HG03575 (cell line): Measurements from ENCODE around the gene ROCK1.
"Not testable (repeated sequence)": the region's sequence is repeated elsewhere in the genome, so short reads cannot be mapped to it uniquely, and the experiment has no call there.

Experiments
- ATAC-seq: cut with Tn5 transposase; IDR thresholded peaks from one replicate; pipeline ENCODE4 v1.9.1; 2021; ENCODE audit not compliant: unreplicated experiment, insufficient number of reproducible peaks, low FRiP score; ENCODE audit errors: extremely low read depth

ROCK1 gene

DNA sequence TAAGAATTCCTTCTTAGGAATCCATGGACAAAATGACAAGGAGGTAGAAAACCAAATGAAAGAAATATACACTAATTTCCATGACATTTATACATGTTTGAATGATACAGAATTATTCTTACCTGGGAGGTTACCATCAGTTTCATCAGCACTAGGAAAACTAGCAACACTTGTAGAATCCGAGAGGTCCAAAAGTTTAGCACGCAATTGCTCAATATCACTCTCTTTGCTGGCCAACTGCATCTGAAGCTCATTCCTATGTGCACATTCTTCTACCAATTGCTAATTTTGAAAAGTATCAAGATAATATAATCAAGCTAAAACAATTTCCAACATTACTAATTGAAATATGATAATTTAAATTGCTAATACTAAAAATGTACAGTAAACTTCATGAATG is 144.8 kb downstream of the ROCK1 start:
- no peak for ATAC-seq

DNA sequence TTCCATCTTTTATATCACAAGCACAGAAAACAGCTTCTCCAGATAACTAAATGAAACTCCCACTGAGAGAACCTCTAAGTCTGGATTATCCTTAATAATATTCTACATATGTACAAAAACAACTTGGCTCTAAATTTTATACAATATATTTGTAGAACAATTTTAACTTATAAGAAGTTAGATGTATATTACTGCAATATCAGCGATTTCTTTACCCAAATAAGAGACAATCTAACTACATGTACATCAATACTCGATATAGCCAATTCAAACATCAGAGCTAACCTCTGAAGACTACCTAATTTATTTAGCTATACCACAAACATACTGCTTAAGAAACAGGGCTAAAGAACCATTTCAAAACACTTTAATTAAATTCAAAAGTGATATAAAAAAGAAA is 148.6 kb downstream of the ROCK1 start:
- ATAC-seq, result no peak

DNA sequence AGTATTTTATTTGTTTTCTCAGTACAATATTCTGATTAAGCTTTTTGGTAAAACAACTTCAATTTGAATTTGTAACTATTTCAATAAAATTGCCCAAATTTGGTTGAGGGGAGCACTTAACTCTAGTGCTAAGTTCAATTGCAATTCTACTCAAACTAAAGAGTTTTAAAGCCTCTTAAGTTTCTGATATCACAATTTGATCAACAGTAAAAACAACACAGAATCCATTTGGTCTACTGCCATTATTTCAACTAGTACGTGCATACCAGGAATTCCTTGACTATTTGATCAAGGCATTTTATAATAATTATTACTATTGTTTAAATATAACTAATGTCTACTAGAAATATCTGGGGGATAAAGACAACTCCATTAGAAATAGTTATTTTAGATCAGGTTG is 150.9 kb downstream of the ROCK1 start:
- no peak for ATAC-seq

DNA sequence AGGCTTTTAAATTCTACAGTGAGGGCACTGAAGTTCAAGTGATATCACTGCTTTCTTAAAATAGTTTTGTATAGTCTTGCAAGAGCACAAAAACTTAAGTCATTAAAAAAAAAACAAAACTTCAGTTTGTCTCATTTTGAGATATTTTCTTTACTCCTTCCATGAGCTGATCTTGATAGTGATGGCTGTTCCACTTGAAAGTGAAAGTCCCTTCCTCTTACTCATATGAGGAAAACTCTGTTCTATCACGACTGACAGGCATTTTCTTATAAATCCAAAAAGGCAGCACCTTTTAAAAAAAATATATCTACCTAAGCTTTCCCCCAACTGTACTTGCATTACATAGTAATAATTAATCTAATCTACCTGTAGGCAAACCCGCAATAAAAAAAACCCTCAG is 160.8 kb downstream of the ROCK1 start:
- ATAC-seq, result not testable (repeated sequence)
